Measurements from ENCODE around the gene GABPB2. TPM values are rescaled to one million over a fixed set of nuclear protein-coding genes. Genes with fewer than 3 reads are reported as not detected.
A peak's percentile ranks its signal among the peaks of the same experiment; 100 is the strongest.

Gene GABPB2
- total and polyA plus RNA-seq, 2 of the 13 experiments (the other 11 are each of a cell fraction or from before 2014, with no cell fraction given): 0.09 TPM; not detected in 1

DNA sequence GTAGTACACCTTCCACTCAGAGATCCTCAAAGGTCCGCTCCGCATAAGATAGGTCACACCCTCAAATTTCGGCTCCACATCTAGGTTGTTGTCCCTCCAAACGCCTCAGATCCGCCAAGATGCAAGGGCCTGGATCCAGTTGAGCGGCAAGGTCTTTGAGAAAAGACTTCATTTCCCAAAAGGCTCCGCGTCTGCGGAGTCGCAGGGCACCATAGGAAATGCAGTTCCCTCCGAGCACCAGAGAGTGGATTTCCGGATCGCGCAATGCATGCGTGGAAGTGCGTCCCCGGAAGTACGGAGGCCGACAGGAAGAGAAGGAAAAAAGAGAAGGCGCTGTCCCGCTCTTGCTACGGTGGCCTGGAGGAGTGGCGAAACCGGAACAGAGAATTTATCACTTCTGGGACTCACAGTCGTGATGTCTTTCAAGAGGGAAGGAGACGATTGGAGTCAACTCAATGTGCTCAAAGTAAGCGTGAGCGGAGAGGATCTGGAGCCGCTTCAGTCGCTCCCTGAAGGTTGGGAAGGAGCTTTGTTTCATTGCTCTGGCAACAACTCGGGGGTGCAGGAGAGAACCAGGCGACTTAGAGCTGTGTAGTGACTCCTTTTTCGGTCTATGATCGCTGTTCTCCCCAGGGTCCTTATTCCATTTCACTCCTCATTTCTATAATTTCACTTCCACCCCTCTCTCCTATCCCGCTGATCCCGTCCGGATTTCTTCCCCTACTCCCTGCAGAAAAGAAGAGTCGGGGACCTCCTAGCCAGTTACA, 95.4 kb downstream of the GABPB2 start, which contains the start of the genes LYSMD1 and SCNM1 (continued):
- TF ChIP-seq ZSCAN12 (CRISPR knock-in tag; IDR thresholded peaks at IDR 0.05): 0 out of 2 replicates have a peak, but pooled peaks have one; percentile 57
- TF ChIP-seq ZNF34 (CRISPR knock-in tag; IDR thresholded peaks at IDR 0.05; ENCODE audit: borderline replicate concordance): no peak
- TF ChIP-seq NAIF1 (CRISPR knock-in tag; IDR thresholded peaks at IDR 0.05; ENCODE audit: borderline replicate concordance): no peak; the same call in 1 of the 2 replicates
- no peak for TF ChIP-seq CSRNP2 (CRISPR knock-in tag; conservative IDR thresholded peaks at IDR 0.05; ENCODE audit: low read depth)
- no peak for TF ChIP-seq SOX13 (IDR thresholded peaks at IDR 0.05)
- peak in 1 of 2 experiments; percentile 18; a peak in 1 of 4 replicates for TF ChIP-seq SOX13 (CRISPR knock-in tag; conservative IDR thresholded peaks at IDR 0.05 in 1 of 2, IDR thresholded peaks at IDR 0.05 in 1 of 2)
- no peak for TF ChIP-seq ZNF20 (CRISPR knock-in tag; IDR thresholded peaks at IDR 0.05)
- peak; percentile 95 for TF ChIP-seq ELF3 (CRISPR knock-in tag; IDR thresholded peaks at IDR 0.05)
- no peak for TF ChIP-seq GLMP (CRISPR knock-in tag; IDR thresholded peaks at IDR 0.05; ENCODE audit: borderline replicate concordance)
- peak in 1 of 2 experiments; percentile 83; a peak in 2 of 4 replicates for TF ChIP-seq ATF4 (CRISPR knock-in tag; IDR thresholded peaks at IDR 0.05)
- TF ChIP-seq NFKBIZ (CRISPR knock-in tag; IDR thresholded peaks at IDR 0.05): no peak
- TF ChIP-seq, protein P1, sequence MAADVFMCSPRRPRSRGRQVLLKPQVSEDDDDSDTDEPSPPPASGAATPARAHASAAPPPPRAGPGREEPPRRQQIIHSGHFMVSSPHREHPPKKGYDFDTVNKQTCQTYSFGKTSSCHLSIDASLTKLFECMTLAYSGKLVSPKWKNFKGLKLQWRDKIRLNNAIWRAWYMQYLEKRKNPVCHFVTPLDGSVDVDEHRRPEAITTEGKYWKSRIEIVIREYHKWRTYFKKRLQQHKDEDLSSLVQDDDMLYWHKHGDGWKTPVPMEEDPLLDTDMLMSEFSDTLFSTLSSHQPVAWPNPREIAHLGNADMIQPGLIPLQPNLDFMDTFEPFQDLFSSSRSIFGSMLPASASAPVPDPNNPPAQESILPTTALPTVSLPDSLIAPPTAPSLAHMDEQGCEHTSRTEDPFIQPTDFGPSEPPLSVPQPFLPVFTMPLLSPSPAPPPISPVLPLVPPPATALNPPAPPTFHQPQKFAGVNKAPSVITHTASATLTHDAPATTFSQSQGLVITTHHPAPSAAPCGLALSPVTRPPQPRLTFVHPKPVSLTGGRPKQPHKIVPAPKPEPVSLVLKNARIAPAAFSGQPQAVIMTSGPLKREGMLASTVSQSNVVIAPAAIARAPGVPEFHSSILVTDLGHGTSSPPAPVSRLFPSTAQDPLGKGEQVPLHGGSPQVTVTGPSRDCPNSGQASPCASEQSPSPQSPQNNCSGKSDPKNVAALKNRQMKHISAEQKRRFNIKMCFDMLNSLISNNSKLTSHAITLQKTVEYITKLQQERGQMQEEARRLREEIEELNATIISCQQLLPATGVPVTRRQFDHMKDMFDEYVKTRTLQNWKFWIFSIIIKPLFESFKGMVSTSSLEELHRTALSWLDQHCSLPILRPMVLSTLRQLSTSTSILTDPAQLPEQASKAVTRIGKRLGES (CRISPR knock-in tag; IDR thresholded peaks at IDR 0.05; ENCODE audit: borderline replicate concordance): no peak
- 0 out of 2 replicates have a peak, but pooled peaks have one; percentile 90 for TF ChIP-seq BRCA1 (CRISPR knock-in tag; IDR thresholded peaks at IDR 0.05)
- no peak for TF ChIP-seq MZF1 (CRISPR knock-in tag; IDR thresholded peaks at IDR 0.05; ENCODE audit: borderline replicate concordance)
- no peak for TF ChIP-seq ZNF749 (CRISPR knock-in tag; IDR thresholded peaks at IDR 0.05; ENCODE audit: borderline replicate concordance)
